Gastrocnemius medialis (tissue), 4 donors: Measurements from ENCODE around the gene SMIM43. TPM values are rescaled to one million over a fixed set of nuclear protein-coding genes. Genes with fewer than 3 reads are reported as not detected.
A peak's percentile ranks its signal among the peaks of the same experiment; 100 is the strongest.

ENCODE experiments used
- ATAC-seq, 2 donors: fragments of 150-250 bp; one replicate each; pipeline ENCODE4 v1.9.1; 2016
- DNase-seq, 2 donors: peaks; one replicate each; pipeline ENCODE4 v3.0.0-alpha.2; 2019
- H3K27ac ChIP-seq, 4 donors: fragments of 200-600 bp; sonication (generic); 1 replicate in 1 of 4; 2 replicates in 3 of 4; pipeline ENCODE4 v1.5.1; 2016 to 2018; ENCODE audit warnings: mild to moderate bottlenecking in 2 of 4, moderate library complexity in 1 of 4
- H3K27me3 ChIP-seq, 3 donors: fragments of 200-600 bp; sonication (generic) in 2 of 3; 1 replicate in 1 of 3; 2 replicates in 2 of 3; pipeline versions ENCODE4 v1.5.1 to v1.6.0; 2016 to 2019; ENCODE audit warnings: mild to moderate bottlenecking in 1 of 3, moderate library complexity in 1 of 3
- H3K36me3 ChIP-seq, 2 donors: fragments of 200-600 bp; sonication (generic) in 1 of 2; one replicate each; pipeline ENCODE4 v1.5.1; 2017 to 2018
- H3K4me1 ChIP-seq, 2 donors: fragments of 200-600 bp; sonication (generic) in 1 of 2; one replicate each; pipeline ENCODE4 v1.5.1; 2016 to 2017; ENCODE audit warnings: mild to moderate bottlenecking in 2 of 2
- H3K4me3 ChIP-seq, 4 donors: fragments of 200-600 bp; sonication (generic) in 3 of 4; 1 replicate in 1 of 4; 2 replicates in 3 of 4; pipeline ENCODE4 v1.5.1; 2016 to 2019; ENCODE audit warnings: mild to moderate bottlenecking in 2 of 4
- H3K9me3 ChIP-seq, 3 donors: fragments of 200-600 bp; sonication (generic) in 2 of 3; 1 replicate in 1 of 3; 2 replicates in 2 of 3; pipeline ENCODE4 v1.5.1; 2016 to 2019
- CTCF ChIP-seq, 5 experiments: fragments of 450-650 bp in 3 of 5; fragments of 200-600 bp in 2 of 5; sonication (generic) in 2 of 5; IDR thresholded peaks in 4 of 5; conservative IDR thresholded peaks in 1 of 5; 1 replicate in 4 of 5; 2 replicates in 1 of 5; pipeline ENCODE4 v1.5.1; 2016 to 2019; ENCODE audit warnings: antibody characterized with exemption in 5 of 5, mild to moderate bottlenecking in 3 of 5, moderate library complexity in 3 of 5
- POLR2A ChIP-seq, 2 donors: fragments of 450-650 bp; IDR thresholded peaks; one replicate each; pipeline ENCODE4 v1.6.1; 2017; ENCODE audit warnings: antibody characterized with exemption in 2 of 2, mild to moderate bottlenecking in 2 of 2, moderate library complexity in 2 of 2
- in situ Hi-C, 4 donors: fragments of 200-750 bp; cut with MboI; loops; one replicate each; pipeline versions ENCODE4 v1.15.0 to v1.8.0; 2017; ENCODE audit warnings: low sequenced_read_pairs in 4 of 4
- intact Hi-C: fragments of 100-400 bp; cut with DNase I; formaldehyde crosslinking; loops from one replicate; pipeline ENCODE4 v1.15.1; 2023; ENCODE audit warnings: low total_unique reads
- total RNA-seq, 4 donors: library from RNA; depleted of rRNA; stranded (reverse); fragments of >200 nt; gene quantifications; one replicate each; pipeline versions ENCODE4 v1.1.0 to v1.2.3, GENCODE V29; 2016

SMIM43 gene
- total RNA-seq, 4 donors from 2014 or later: not detected

GRCh38 chr4:121717680-121718237, 47.2 kb downstream of the SMIM43 start:
- peak overlapping the region in 1 of 4 donors; percentile 36 for H3K27ac ChIP-seq

DNA sequence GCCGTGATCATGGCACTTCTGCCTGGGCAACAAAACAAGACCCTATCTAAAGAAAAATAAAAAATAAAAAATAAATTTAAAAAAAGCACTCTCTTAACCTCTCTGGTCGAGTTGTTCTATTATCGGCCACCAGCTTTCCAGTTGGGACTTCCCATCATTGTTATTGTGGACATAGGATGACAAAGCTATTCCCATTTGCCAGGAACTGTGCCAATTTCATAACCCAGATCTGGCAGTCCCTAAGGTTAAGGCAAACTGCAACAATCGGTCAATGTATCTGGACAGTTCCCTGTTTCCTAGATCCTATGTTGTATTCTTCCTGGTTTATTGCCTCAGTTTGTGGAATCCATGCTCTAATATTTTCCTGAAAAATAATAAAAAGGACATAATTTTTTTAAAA, 50.4 kb downstream of the SMIM43 start:
- Histone ChIP-seq H3K36me3 (no peaks in the 10 kb centered on the region), H3K4me1 (peaks cover 0 to 3% of the 10 kb centered on the region in 2 donors), H3K27ac (no peak overlapping the region), H3K4me3 (no peak overlapping the region), H3K27me3 (no peaks in the 10 kb centered on the region), H3K9me3 (no peaks in the 10 kb centered on the region)
- DNase-seq (no peak), ATAC-seq (no peak)
- in situ Hi-C loops: no loop called here
- TF ChIP-seq POLR2A (IDR thresholded peaks at IDR 0.05): no peak
- TF ChIP-seq CTCF (IDR thresholded peaks at IDR 0.05 in 4 of 5, conservative IDR thresholded peaks at IDR 0.05 in 1 of 5): no peak
- intact Hi-C loops: no loop called here

More at GRCh38 chr4:121717680-121718237, 47.2 kb downstream of the SMIM43 start:
- DNase-seq (peak in 1 of 2 donors; percentile 27), ATAC-seq (peak; percentile 75 to 81)
- H3K4me1 ChIP-seq: no peaks in the 10 kb centered on the region
- intact Hi-C loops (no loop called here), in situ Hi-C loops (no loop called here)
- TF ChIP-seq POLR2A (IDR thresholded peaks at IDR 0.05) (no peak), CTCF (IDR thresholded peaks at IDR 0.05 in 4 of 5, conservative IDR thresholded peaks at IDR 0.05 in 1 of 5) (no peak)
- H3K4me3 ChIP-seq: no peak overlapping the region
- no peaks in the 10 kb centered on the region for H3K27me3 ChIP-seq
- no peaks in the 10 kb centered on the region for H3K36me3 ChIP-seq
- no peaks in the 10 kb centered on the region for H3K9me3 ChIP-seq

GRCh38 chr4:121712783-121713182, 52.2 kb downstream of the SMIM43 start:
- no peaks in the 10 kb centered on the region for H3K9me3 ChIP-seq
- intact Hi-C loops: no loop called here
- H3K27ac ChIP-seq: no peak overlapping the region
- peaks cover 0 to 3% of the 10 kb centered on the region in 2 donors for H3K4me1 ChIP-seq
- no peaks in the 10 kb centered on the region for H3K36me3 ChIP-seq
- in situ Hi-C loops: no loop called here
- ATAC-seq (no peak), DNase-seq (no peak)
- H3K27me3 ChIP-seq: no peaks in the 10 kb centered on the region
- TF ChIP-seq POLR2A (IDR thresholded peaks at IDR 0.05) (no peak), CTCF (IDR thresholded peaks at IDR 0.05 in 4 of 5, conservative IDR thresholded peaks at IDR 0.05 in 1 of 5) (no peak)
- no peak overlapping the region for H3K4me3 ChIP-seq

DNA sequence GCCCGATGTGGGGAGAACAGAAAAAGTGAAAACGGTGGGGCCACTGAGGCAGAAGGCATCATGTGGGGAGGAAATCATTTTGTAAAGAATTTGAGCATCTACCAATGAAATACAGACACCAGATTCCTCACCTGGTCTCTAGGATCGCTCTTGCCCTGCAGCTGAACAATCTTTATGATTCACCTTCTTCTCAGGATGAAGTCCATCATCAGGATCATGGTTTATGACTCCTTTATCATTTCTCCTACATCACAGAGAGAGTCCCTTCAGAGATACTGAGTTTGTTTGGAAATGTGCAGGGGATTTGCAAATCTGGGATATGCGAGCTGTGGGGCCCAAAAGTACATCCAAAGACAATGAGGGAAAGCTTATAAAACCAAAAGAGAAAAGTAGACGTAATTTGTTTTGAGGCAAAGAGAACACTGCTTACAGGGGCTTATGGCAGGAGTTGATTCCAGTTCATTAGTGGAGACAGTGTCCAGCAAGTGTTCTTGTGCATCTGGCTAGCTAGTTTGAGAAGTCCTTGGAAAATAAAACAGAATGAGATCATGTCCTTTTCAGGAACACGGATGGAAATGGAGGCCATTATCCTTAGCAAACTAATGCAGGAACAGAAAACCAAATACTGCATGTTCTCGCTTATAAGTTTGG, 52.8 kb downstream of the SMIM43 start:
- peak in 1 of 2 donors; percentile 29 for ATAC-seq
- intact Hi-C loops: no loop called here
- in situ Hi-C loops: no loop called here

More for the DNA sequence above, 52.8 kb downstream of the SMIM43 start:
- DNase-seq: no peak
- H3K27ac ChIP-seq: peak overlapping the region; percentile 62 to 76 (median 64)
- H3K4me1 ChIP-seq: peaks cover 0 to 3% of the 10 kb centered on the region in 2 donors
- TF ChIP-seq POLR2A (IDR thresholded peaks at IDR 0.05): no peak
- TF ChIP-seq CTCF (IDR thresholded peaks at IDR 0.05 in 4 of 5, conservative IDR thresholded peaks at IDR 0.05 in 1 of 5): no peak
- H3K27me3 ChIP-seq: no peaks in the 10 kb centered on the region
- no peaks in the 10 kb centered on the region for H3K9me3 ChIP-seq
- H3K36me3 ChIP-seq: no peaks in the 10 kb centered on the region
- peak overlapping the region; percentile 22 to 48 (median 28) for H3K4me3 ChIP-seq
